HG02678 (cell line): ENCODE results near the gene FAAH.

Source experiments
- ATAC-seq: cut with Tn5 transposase; IDR thresholded peaks from one replicate; pipeline ENCODE4 v1.9.1; 2021; ENCODE audit warnings: mild to moderate bottlenecking, moderate library complexity; ENCODE audit not compliant: unreplicated experiment

FAAH gene

GRCh38 chr1:46448109-46448911, 54.2 kb downstream of the FAAH start:
- no peak for ATAC-seq

- ATAC-seq: no peak
Measured at GRCh38 chr1:46449223-46450159, 55.4 kb downstream of the FAAH start.

GRCh38 chr1:46450160-46450517, 56.0 kb downstream of the FAAH start:
- no peak for ATAC-seq

GRCh38 chr1:46451948-46452930, 58.1 kb downstream of the FAAH start:
- ATAC-seq: no peak

- no peak for ATAC-seq
Measured at GRCh38 chr1:46452931-46453325, 58.8 kb downstream of the FAAH start.

GRCh38 chr1:46453449-46453848, 59.3 kb downstream of the FAAH start:
- no peak for ATAC-seq

- no peak for ATAC-seq
Measured at GRCh38 chr1:46455951-46456350, 61.8 kb downstream of the FAAH start.

- no peak for ATAC-seq
Measured at GRCh38 chr1:46456411-46456963, 62.4 kb downstream of the FAAH start.

GRCh38 chr1:46457178-46457577, 63.1 kb downstream of the FAAH start:
- ATAC-seq: no peak

- ATAC-seq: no peak
Measured at GRCh38 chr1:46458190-46458589, 64.1 kb downstream of the FAAH start.

- no peak for ATAC-seq
Measured at GRCh38 chr1:46458846-46459245, 64.7 kb downstream of the FAAH start.

- no peak for ATAC-seq
Measured at GRCh38 chr1:46459315-46459714, 65.2 kb downstream of the FAAH start.

- ATAC-seq: no peak
Measured at GRCh38 chr1:46461017-46461808, 67.1 kb downstream of the FAAH start.

GRCh38 chr1:46461809-46462448, 67.8 kb downstream of the FAAH start:
- ATAC-seq: no peak
